ENCODE data around the gene SAMD4A. TPM values are rescaled to one million over a fixed set of nuclear protein-coding genes. Genes with fewer than 3 reads are reported as not detected.

The SAMD4A gene
- polyA plus RNA-seq, 1 experiment, result 13.4 TPM

GRCh38 chr14:54816450-54816849 lies 249.5 kb downstream of the SAMD4A start:
- no peak for DNase-seq (ENCODE audit: low read depth)
- POLR2A ChIA-PET, result no interaction called here
- H3K36me3 ChIP-seq (ENCODE audit: control insufficient read depth, insufficient read depth, low read length), result no peaks in the 10 kb centered on the region
- peaks cover 12% of the 10 kb centered on the region for H3K27me3 ChIP-seq (ENCODE audit: control insufficient read depth, insufficient read depth, low read length)
- H3K4me3 ChIP-seq (ENCODE audit: low read depth, low read length), result no peak overlapping the region
- no peak for TF ChIP-seq CTCF (IDR thresholded peaks at IDR 0.05; ENCODE audit: insufficient read depth, low read depth, low read length)
- CTCF ChIA-PET, result interaction anchor here (0.6 to 5.2 kb wide), 2 partner anchors 10 to 98 kb away, joined by 3 to 53 read pairs; no protein-coding TSS in a partner anchor

GRCh38 chr14:54817506-54817905 lies 250.6 kb downstream of the SAMD4A start:
- ChIA-PET POLR2A (no interaction called here), CTCF (interaction anchor here (5.2 kb wide), 1 partner anchor 11 kb away, joined by 53 read pairs; no protein-coding TSS in a partner anchor)
- no peak overlapping the region for H3K4me3 ChIP-seq (ENCODE audit: low read depth, low read length)
- no peak for DNase-seq (ENCODE audit: low read depth)
- TF ChIP-seq CTCF (IDR thresholded peaks at IDR 0.05; ENCODE audit: insufficient read depth, low read depth, low read length), result no peak
- H3K27me3 ChIP-seq (ENCODE audit: control insufficient read depth, insufficient read depth, low read length), result peaks cover 8% of the 10 kb centered on the region
- H3K36me3 ChIP-seq (ENCODE audit: control insufficient read depth, insufficient read depth, low read length), result no peaks in the 10 kb centered on the region

- Histone ChIP-seq H3K36me3 (ENCODE audit: control insufficient read depth, insufficient read depth, low read length) (no peaks in the 10 kb centered on the region), H3K4me3 (ENCODE audit: low read depth, low read length) (no peak overlapping the region), H3K27me3 (ENCODE audit: control insufficient read depth, insufficient read depth, low read length) (peaks cover 4% of the 10 kb centered on the region)
- ChIA-PET CTCF (interaction anchor here (0.5 to 5.2 kb wide), 5 partner anchors 10 to 375 kb away, joined by 3 to 53 read pairs (median 3); no protein-coding TSS in a partner anchor), POLR2A (interaction anchor here (0.6 kb wide), 1 partner anchor 200 kb away, joined by 5 read pairs; no protein-coding TSS in a partner anchor)
- TF ChIP-seq CTCF (IDR thresholded peaks at IDR 0.05; ENCODE audit: insufficient read depth, low read depth, low read length), result no peak
- DNase-seq (ENCODE audit: low read depth), result peak; percentile 39
These were observed 251.5 kb downstream of the SAMD4A start for GRCh38 chr14:54818201-54819133.

GRCh38 chr14:54822685-54823084 lies 255.8 kb downstream of the SAMD4A start:
- POLR2A ChIA-PET, result no interaction called here
- no peaks in the 10 kb centered on the region for H3K36me3 ChIP-seq (ENCODE audit: control insufficient read depth, insufficient read depth, low read length)
- peaks cover 7% of the 10 kb centered on the region for H3K27me3 ChIP-seq (ENCODE audit: control insufficient read depth, insufficient read depth, low read length)
- CTCF ChIA-PET, result interaction anchor here (0.7 kb wide), 1 partner anchor 10 kb away, joined by 3 read pairs; no protein-coding TSS in a partner anchor
- no peak for TF ChIP-seq CTCF (IDR thresholded peaks at IDR 0.05; ENCODE audit: insufficient read depth, low read depth, low read length)
- no peak for DNase-seq (ENCODE audit: low read depth)
- H3K4me3 ChIP-seq (ENCODE audit: low read depth, low read length), result no peak overlapping the region

- ChIA-PET CTCF (no interaction called here), POLR2A (no interaction called here)
- no peaks in the 10 kb centered on the region for H3K36me3 ChIP-seq (ENCODE audit: control insufficient read depth, insufficient read depth, low read length)
- TF ChIP-seq CTCF (IDR thresholded peaks at IDR 0.05; ENCODE audit: insufficient read depth, low read depth, low read length), result no peak
- peaks cover 9% of the 10 kb centered on the region for H3K27me3 ChIP-seq (ENCODE audit: control insufficient read depth, insufficient read depth, low read length)
- DNase-seq (ENCODE audit: low read depth), result no peak
- H3K4me3 ChIP-seq (ENCODE audit: low read depth, low read length), result no peak overlapping the region
These were observed 257.0 kb downstream of the SAMD4A start for GRCh38 chr14:54823757-54824549.

Data from BJ (cell line).